Panc1 (cell line): ENCODE measurements around the gene SMARCA5.

Experiments
- CTCF ChIP-seq: fragments of 450-650 bp; IDR thresholded peaks from 2 replicates; pipeline ENCODE4 v1.5.1; 2017; ENCODE audit warnings: mild to moderate bottlenecking
- POLR2AphosphoS5 ChIP-seq: IDR thresholded peaks from 2 replicates; pipeline ENCODE4 v1.6.1; 2012; ENCODE audit warnings: mild to moderate bottlenecking, low read depth, low read length, moderate library complexity
- REST ChIP-seq, 2 experiments: IDR thresholded peaks; 2 replicates each; pipeline ENCODE4 v1.6.1; 2011 to 2012; ENCODE audit warnings: low read depth in 2 of 2, control low read depth in 1 of 2, low read length in 1 of 2, mild to moderate bottlenecking in 1 of 2, moderate library complexity in 1 of 2; ENCODE audit not compliant: insufficient read depth in 1 of 2

GRCh38 chr4:143575331-143575730 is 61.8 kb downstream of the SMARCA5 start:
- TF ChIP-seq REST (IDR thresholded peaks at IDR 0.05; ENCODE audit: insufficient read depth in 1 of 2, low read depth in 2 of 2, low read length in 1 of 2): no peak
- no peak for TF ChIP-seq POLR2AphosphoS5
- no peak for TF ChIP-seq CTCF
